HEK293 (cell line): ENCODE results near the gene DVL1.

Source experiments
- ATF2 ChIP-seq: fragments of 450-650 bp; formaldehyde crosslinking; IDR thresholded peaks from 2 replicates; pipeline ENCODE4 v1.5.1; 2016; ENCODE audit warnings: missing biosample characterization, missing genetic modification characterization, low read depth
- HIC1 ChIP-seq: fragments of 450-650 bp; formaldehyde crosslinking; IDR thresholded peaks from 2 replicates; pipeline ENCODE4 v1.5.1; 2016; ENCODE audit warnings: missing biosample characterization, missing genetic modification characterization
- KLF10 ChIP-seq: fragments of 450-650 bp; IDR thresholded peaks from 2 replicates; pipeline ENCODE4 v1.5.1; 2018; ENCODE audit warnings: missing biosample characterization, mild to moderate bottlenecking, missing genetic modification characterization
- KLF17 ChIP-seq: fragments of 450-650 bp; formaldehyde crosslinking; IDR thresholded peaks from 2 replicates; pipeline ENCODE4 v1.5.1; 2016; ENCODE audit warnings: missing biosample characterization, missing genetic modification characterization
- OVOL3 ChIP-seq: fragments of 450-650 bp; formaldehyde crosslinking; IDR thresholded peaks from 2 replicates; pipeline ENCODE4 v1.5.1; 2016; ENCODE audit warnings: missing biosample characterization, missing genetic modification characterization
- PRDM10 ChIP-seq: fragments of 450-650 bp; formaldehyde crosslinking; IDR thresholded peaks from 2 replicates; pipeline ENCODE4 v1.5.1; 2016; ENCODE audit warnings: missing biosample characterization, missing genetic modification characterization
- SETDB1 ChIP-seq: IDR thresholded peaks from one replicate; pipeline ENCODE4 v1.6.1; 2017; ENCODE audit warnings: mild to moderate bottlenecking, low read length, moderate library complexity, mixed read lengths; ENCODE audit not compliant: insufficient read length
- WT1 ChIP-seq: fragments of 450-650 bp; formaldehyde crosslinking; IDR thresholded peaks from 2 replicates; pipeline ENCODE4 v1.5.1; 2016; ENCODE audit warnings: missing biosample characterization, missing genetic modification characterization
- ZBTB6 ChIP-seq: fragments of 450-650 bp; formaldehyde crosslinking; IDR thresholded peaks from 2 replicates; pipeline ENCODE4 v1.5.1; 2017; ENCODE audit warnings: missing biosample characterization, missing genetic modification characterization
- ZNF175 ChIP-seq: fragments of 450-650 bp; formaldehyde crosslinking; IDR thresholded peaks from 2 replicates; pipeline ENCODE4 v1.5.1; 2016; ENCODE audit warnings: missing biosample characterization, missing genetic modification characterization
- ZNF18 ChIP-seq: fragments of 450-650 bp; formaldehyde crosslinking; IDR thresholded peaks from 2 replicates; pipeline ENCODE4 v1.5.1; 2016; ENCODE audit warnings: missing biosample characterization, missing genetic modification characterization
- ZNF202 ChIP-seq: fragments of 450-650 bp; formaldehyde crosslinking; IDR thresholded peaks from 2 replicates; pipeline ENCODE4 v1.5.1; 2016; ENCODE audit warnings: missing biosample characterization, missing genetic modification characterization, borderline replicate concordance
- ZNF211 ChIP-seq: fragments of 450-650 bp; formaldehyde crosslinking; IDR thresholded peaks from 2 replicates; pipeline ENCODE4 v1.5.1; 2016; ENCODE audit warnings: low read depth, missing biosample characterization, missing genetic modification characterization
- ZNF24 ChIP-seq: fragments of 450-650 bp; formaldehyde crosslinking; IDR thresholded peaks from 2 replicates; pipeline ENCODE4 v1.5.1; 2016; ENCODE audit warnings: missing biosample characterization, missing genetic modification characterization
- ZNF280C ChIP-seq: fragments of 450-650 bp; formaldehyde crosslinking; IDR thresholded peaks from 2 replicates; pipeline ENCODE4 v1.5.1; 2016; ENCODE audit warnings: missing biosample characterization, missing genetic modification characterization
- ZNF292 ChIP-seq: fragments of 450-650 bp; formaldehyde crosslinking; IDR thresholded peaks from 2 replicates; pipeline ENCODE4 v1.5.1; 2016; ENCODE audit warnings: low read depth, missing biosample characterization, missing genetic modification characterization, borderline replicate concordance
- ZNF311 ChIP-seq: fragments of 450-650 bp; formaldehyde crosslinking; IDR thresholded peaks from 2 replicates; pipeline ENCODE4 v1.5.1; 2017; ENCODE audit warnings: missing biosample characterization, missing genetic modification characterization, borderline replicate concordance
- ZNF335 ChIP-seq: fragments of 450-650 bp; formaldehyde crosslinking; conservative IDR thresholded peaks from 2 replicates; pipeline ENCODE4 v1.5.1; 2016; ENCODE audit warnings: missing biosample characterization, missing genetic modification characterization
- ZNF350 ChIP-seq: fragments of 450-650 bp; formaldehyde crosslinking; IDR thresholded peaks from 2 replicates; pipeline ENCODE4 v1.5.0; 2017; ENCODE audit warnings: missing biosample characterization, mild to moderate bottlenecking, missing genetic modification characterization
- ZNF530 ChIP-seq: fragments of 450-650 bp; formaldehyde crosslinking; IDR thresholded peaks from 2 replicates; pipeline ENCODE4 v1.5.1; 2016; ENCODE audit warnings: low read depth, missing biosample characterization, missing genetic modification characterization
- ZNF549 ChIP-seq: fragments of 450-650 bp; IDR thresholded peaks from 2 replicates; pipeline ENCODE4 v1.5.1; 2018; ENCODE audit warnings: missing biosample characterization, missing genetic modification characterization, mild to moderate bottlenecking, inconsistent platforms, moderate library complexity
- ZNF561 ChIP-seq: fragments of 450-650 bp; IDR thresholded peaks from 2 replicates; pipeline ENCODE4 v1.5.1; 2018; ENCODE audit warnings: missing biosample characterization, missing genetic modification characterization, borderline replicate concordance
- ZNF623 ChIP-seq: fragments of 450-650 bp; formaldehyde crosslinking; IDR thresholded peaks from 2 replicates; pipeline ENCODE4 v1.5.1; 2016; ENCODE audit warnings: missing biosample characterization, missing genetic modification characterization
- ZNF76 ChIP-seq: fragments of 450-650 bp; formaldehyde crosslinking; IDR thresholded peaks from 2 replicates; pipeline ENCODE4; 2016; ENCODE audit warnings: low read depth, missing biosample characterization, missing genetic modification characterization, borderline replicate concordance
- ZNF768 ChIP-seq: fragments of 450-650 bp; formaldehyde crosslinking; IDR thresholded peaks from 2 replicates; pipeline ENCODE4 v1.5.1; 2018; ENCODE audit warnings: missing biosample characterization, mild to moderate bottlenecking, missing genetic modification characterization

The DVL1 gene

GRCh38 chr1:1374929-1375662, 25.9 kb upstream of the DVL1 start, which contains the start of gene AURKAIP1 (continued):
- TF ChIP-seq ZNF24 (tag by site-specific recombination) (peak; percentile 98), ZNF202 (tag by site-specific recombination) (no peak), PRDM10 (peak; percentile 96), WT1 (tag by site-specific recombination) (peak; percentile 60; the same call in 1 of the 2 replicates), ZNF175 (tag by site-specific recombination) (no peak), ZNF76 (tag by site-specific recombination) (peak; percentile 98), ZNF292 (tag by site-specific recombination) (no peak), KLF10 (tag by site-specific recombination) (peak; percentile 90), KLF17 (tag by site-specific recombination) (peak; percentile 99), ZNF350 (tag by site-specific recombination) (no peak), OVOL3 (peak; percentile 91), ZBTB6 (tag by site-specific recombination) (peak; percentile 86), ZNF18 (tag by site-specific recombination) (peak; percentile 72), ZNF211 (tag by site-specific recombination) (no peak), ZNF311 (tag by site-specific recombination) (no peak), ZNF561 (tag by site-specific recombination) (peak; percentile 100), ZNF549 (tag by site-specific recombination) (no peak), ZNF280C (no peak), ATF2 (tag by site-specific recombination) (peak; percentile 75; the same call in 1 of the 2 replicates), HIC1 (tag by site-specific recombination) (no peak), ZNF335 (tag by site-specific recombination) (peak; percentile 92), SETDB1 (no peak), ZNF768 (tag by site-specific recombination) (peak; percentile 74; the same call in 1 of the 2 replicates), ZNF623 (0 out of 2 replicates have a peak, but pooled peaks have one; percentile 29), ZNF530 (tag by site-specific recombination) (no peak)
